Left colon (tissue), 2 donors: Measurements from ENCODE around the gene TMC1. TPM values are rescaled to one million over a fixed set of nuclear protein-coding genes. Genes with fewer than 3 reads are reported as not detected.
"Not testable (repeated sequence)": the region's sequence is repeated elsewhere in the genome, so short reads cannot be mapped to it uniquely, and the experiment has no call there.

Experiments
- ATAC-seq: fragments of 200-7000 bp; cut with Tn5 transposase; one replicate; pipeline ENCODE4 v1.9.1; 2020; ENCODE audit warnings: mild to moderate bottlenecking, moderate library complexity
- DNase-seq, 2 donors: peaks; one replicate each; pipeline ENCODE4 v3.0.0-alpha.2; 2020
- intact Hi-C, 2 donors: fragments of 100-400 bp; cut with DNase I in 1 of 2; cut with micrococcal nuclease in 1 of 2; formaldehyde crosslinking; loops; one replicate each; pipeline versions ENCODE4 v1.11.2 to v1.14.0; 2022; cut with DNase I, micrococcal nuclease
- total RNA-seq, 2 donors: library from RNA; stranded (reverse); fragmentation: NEBNext Ultra II Directional; extraction: Animal tissue kit (Norgen Biotek cat#: 25700); gene quantifications; one replicate each; pipeline ENCODE4 v1.2.1, GENCODE V29; 2021
- donor health status: DM: no; HTN: no; CAD: no.
- donor health status: DM: yes; HTN: yes; CAD: no.

Gene TMC1
- total RNA-seq, 2 donors from 2014 or later = 0.28 to 0.40 TPM

- ATAC-seq = no peak
- no peak for DNase-seq
- intact Hi-C loops = no loop called here
These were observed 265.5 kb downstream of the TMC1 start for GRCh38 chr9:72786948-72787347.

- intact Hi-C loops = no loop called here
- DNase-seq (no peak), ATAC-seq (no peak)
These were observed 267.7 kb downstream of the TMC1 start for GRCh38 chr9:72788966-72789735.

- intact Hi-C loops = no loop called here
- ATAC-seq (no peak), DNase-seq (no peak)
These were observed 268.5 kb downstream of the TMC1 start for GRCh38 chr9:72789885-72790284.

GRCh38 chr9:72790989-72791388, 269.6 kb downstream of the TMC1 start:
- DNase-seq (no peak), ATAC-seq (no peak)
- intact Hi-C loops = no loop called here

GRCh38 chr9:72791436-72791835, 270.0 kb downstream of the TMC1 start:
- ATAC-seq (no peak), DNase-seq (no peak)
- intact Hi-C loops = no loop called here

GRCh38 chr9:72794946-72795345, 273.5 kb downstream of the TMC1 start:
- DNase-seq = no peak
- ATAC-seq = no peak
- intact Hi-C loops = no loop called here

GRCh38 chr9:72800328-72800994, 279.1 kb downstream of the TMC1 start:
- intact Hi-C loops = no loop called here
- ATAC-seq = no peak

GRCh38 chr9:72805238-72805637, 283.8 kb downstream of the TMC1 start:
- ATAC-seq (no peak), DNase-seq (no peak)
- intact Hi-C loops = no loop called here

More at GRCh38 chr9:72800328-72800994, 279.1 kb downstream of the TMC1 start:
- no peak for DNase-seq

GRCh38 chr9:72806313-72806809, 285.0 kb downstream of the TMC1 start:
- ATAC-seq, DNase-seq, intact Hi-C loops: not testable (repeated sequence)

GRCh38 chr9:72807765-72808445, 286.5 kb downstream of the TMC1 start:
- no peak for DNase-seq

GRCh38 chr9:72808446-72808768, 287.0 kb downstream of the TMC1 start:
- intact Hi-C loops = no loop called here
- ATAC-seq (no peak), DNase-seq (no peak)

More at GRCh38 chr9:72807765-72808445, 286.5 kb downstream of the TMC1 start:
- ATAC-seq = no peak
- intact Hi-C loops = no loop called here

- ATAC-seq (no peak), DNase-seq (no peak)
- intact Hi-C loops = no loop called here
These were observed 288.2 kb downstream of the TMC1 start for GRCh38 chr9:72809586-72809985.

- intact Hi-C loops = no loop called here
- ATAC-seq (peak; percentile 64), DNase-seq (no peak)
These were observed 291.2 kb downstream of the TMC1 start for GRCh38 chr9:72812559-72813111.

GRCh38 chr9:72813544-72813943, 292.1 kb downstream of the TMC1 start:
- DNase-seq (no peak), ATAC-seq (peak; percentile 40)
- intact Hi-C loops = no loop called here

- intact Hi-C loops = no loop called here
- ATAC-seq (no peak), DNase-seq (no peak)
These were observed 292.7 kb downstream of the TMC1 start for GRCh38 chr9:72814083-72814597.

GRCh38 chr9:72816666-72817065, 295.3 kb downstream of the TMC1 start:
- no peak for ATAC-seq
- intact Hi-C loops = no loop called here
- DNase-seq = no peak

- DNase-seq = no peak
- intact Hi-C loops = no loop called here
- no peak for ATAC-seq
These were observed 296.0 kb downstream of the TMC1 start for GRCh38 chr9:72817413-72817812.

- peak; percentile 69 for ATAC-seq
- intact Hi-C loops = no loop called here
- DNase-seq = no peak
These were observed 297.0 kb downstream of the TMC1 start for GRCh38 chr9:72818385-72818784.

- intact Hi-C loops = loop anchor here in 1 of 2 donors (5.0 kb wide), 1 partner anchor 542 kb away; no protein-coding TSS in a partner anchor
- ATAC-seq (no peak), DNase-seq (no peak)
These were observed 302.6 kb downstream of the TMC1 start for GRCh38 chr9:72823971-72824370.
